Hematopoietic multipotent progenitor cell treated with erythropoietin and hydrocortisone succinate and interleukin-3 and kit ligand, for 15 days (in vitro differentiated cells): Measurements from ENCODE around the gene OR4D9.
"Not testable (repeated sequence)": the region's sequence is repeated elsewhere in the genome, so short reads cannot be mapped to it uniquely, and the experiment has no call there.

Experiments used
- DNase-seq: peaks from one replicate; pipeline ENCODE4 v3.0.0-alpha.2; 2015; ENCODE audit warnings: low spot score

Gene OR4D9

GRCh38 chr11:59510941-59511589 is at the start of gene OR4D9:
OR4D9 (plus strand) TSS chr11:59511539; CDS start chr11:59514913, 3,374 bp downstream.
- no peak for DNase-seq

- DNase-seq: no peak
Measured at GRCh38 chr11:59463190-59463641, 48.1 kb upstream of the OR4D9 start.

DNA sequence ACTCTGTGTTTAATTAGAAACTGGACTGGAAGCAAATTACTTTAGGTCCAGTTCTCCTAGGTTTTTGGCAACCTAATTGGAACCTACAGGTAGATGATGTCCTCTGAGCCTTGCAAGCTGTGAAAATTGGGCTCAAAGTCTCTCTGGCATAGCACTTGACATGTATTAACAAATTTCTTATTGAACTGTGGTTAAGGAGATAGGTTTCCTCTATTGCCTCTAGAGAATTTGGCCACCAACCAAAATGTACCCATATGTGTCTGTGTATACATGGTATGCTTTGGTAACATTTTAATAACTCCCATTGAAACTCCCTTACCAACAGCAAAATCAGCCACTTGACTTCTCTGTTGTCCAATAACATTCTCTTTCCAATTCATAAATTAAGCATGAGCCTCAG is 38.3 kb upstream of the OR4D9 start, which contains the start of gene OR4D10:
OR4D10 (plus strand) TSS at position 301 of the 400 bp plus-strand sequence. CDS start 4,115 bp downstream, outside the sequence.
- no peak for DNase-seq

- DNase-seq: no peak
Measured at GRCh38 chr11:59475176-59475575, 36.2 kb upstream of the OR4D9 start.

DNA sequence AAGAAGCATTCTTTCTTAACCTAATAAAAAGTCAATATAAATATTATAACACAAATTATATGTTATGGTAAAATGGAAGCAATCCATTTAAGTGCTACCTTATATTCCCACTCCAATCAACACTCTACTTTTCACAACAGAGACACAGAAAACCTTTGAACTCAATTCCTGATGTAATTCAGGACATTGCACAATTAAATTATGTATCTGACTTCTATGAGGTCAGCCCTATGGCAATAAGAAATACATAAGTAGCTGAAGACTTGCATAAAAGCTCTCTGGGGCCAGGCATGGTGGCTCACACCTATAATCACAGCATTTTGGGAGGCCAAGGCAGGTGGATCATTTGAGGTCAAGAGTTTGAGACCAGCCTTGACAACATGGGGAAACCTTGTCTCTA is 31.4 kb upstream of the OR4D9 start:
- no peak for DNase-seq

DNA sequence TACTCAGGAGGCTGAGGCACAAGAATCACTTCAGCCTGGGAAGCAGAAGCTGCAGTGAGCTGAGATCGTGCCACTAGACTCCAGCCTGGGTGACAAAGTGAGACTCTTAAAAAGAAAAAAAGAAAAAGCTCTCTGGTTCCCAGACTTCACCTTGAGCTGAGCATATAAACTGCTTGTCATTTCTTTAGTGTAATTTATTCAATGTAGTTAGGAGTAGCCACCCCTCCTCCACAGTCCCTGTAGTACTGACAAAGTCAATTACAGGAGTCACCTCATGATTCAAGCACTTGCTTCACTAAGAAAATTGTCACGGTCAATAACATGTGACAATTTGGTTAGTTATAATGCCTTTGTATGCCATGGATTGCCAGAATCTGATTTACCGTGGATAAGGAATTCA is 31.0 kb upstream of the OR4D9 start:
- no peak for DNase-seq

DNA sequence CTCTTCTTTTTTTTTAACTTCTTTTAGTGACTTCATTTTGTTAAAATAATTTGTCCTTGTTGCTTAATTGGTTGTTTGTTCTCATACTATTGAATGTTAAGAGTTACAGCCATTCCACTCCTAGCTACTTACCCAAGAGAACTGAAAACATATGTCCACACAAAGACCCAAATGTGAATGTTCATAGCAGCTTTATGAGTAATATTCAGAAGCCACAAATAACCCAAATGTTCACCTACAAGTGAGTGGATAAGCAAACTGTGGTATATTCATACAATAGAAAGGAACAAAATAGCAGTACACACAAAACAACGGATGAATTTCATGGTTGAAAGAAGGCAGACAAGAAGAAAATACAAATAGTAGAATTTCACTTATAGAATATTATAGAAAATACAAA is 9.4 kb upstream of the OR4D9 start:
- no peak for DNase-seq

GRCh38 chr11:59503276-59503675 is 8.1 kb upstream of the OR4D9 start, which contains the start of gene OR4D11:
OR4D11 (plus strand) TSS chr11:59503576; CDS start chr11:59503576, 0 bp downstream.
- DNase-seq: no peak

- no peak for DNase-seq
Measured at GRCh38 chr11:59511675-59512074, 336 bp downstream of the OR4D9 start.

DNA sequence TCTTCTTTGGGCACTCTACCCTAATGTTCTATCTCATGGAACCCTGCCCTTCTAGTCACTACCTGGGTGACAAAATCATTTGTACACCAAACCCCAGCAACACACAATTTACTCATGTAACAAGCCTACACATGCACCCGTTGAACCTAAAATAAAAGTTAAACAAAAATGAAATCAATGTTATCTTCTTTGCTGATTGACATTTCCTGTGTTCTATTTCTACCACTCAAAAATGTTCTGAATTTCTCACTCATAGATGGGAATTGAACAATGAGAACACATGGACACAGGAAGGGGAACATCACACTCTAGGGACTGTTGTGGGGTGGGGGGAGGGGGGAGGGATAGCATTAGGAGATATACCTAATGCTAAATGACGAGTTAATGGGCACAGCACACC is 8.8 kb downstream of the OR4D9 start:
- not testable (repeated sequence) for DNase-seq

- DNase-seq: no peak
Measured at GRCh38 chr11:59520741-59521140, 9.4 kb downstream of the OR4D9 start.

DNA sequence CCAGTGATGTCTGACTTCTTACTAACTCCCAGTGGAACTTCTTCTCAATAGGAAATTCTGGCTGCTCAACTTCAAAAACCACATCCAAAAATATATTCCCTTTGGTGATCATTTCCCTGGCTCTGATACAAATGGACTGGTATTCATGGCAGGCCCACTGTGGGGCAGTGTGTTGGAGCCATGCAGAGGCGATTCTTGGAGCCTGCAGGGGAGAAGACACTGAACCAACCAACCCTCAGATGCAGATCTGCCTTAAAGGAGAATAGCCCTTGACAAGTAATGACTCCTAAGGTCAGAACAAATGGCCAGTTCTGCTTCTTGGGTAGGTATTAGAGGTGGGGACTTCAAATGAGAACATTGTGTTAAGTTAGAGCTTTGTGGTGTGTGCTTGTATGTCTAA is 12.2 kb downstream of the OR4D9 start:
- DNase-seq: no peak

GRCh38 chr11:59528711-59529110 is 17.4 kb downstream of the OR4D9 start:
- no peak for DNase-seq

DNA sequence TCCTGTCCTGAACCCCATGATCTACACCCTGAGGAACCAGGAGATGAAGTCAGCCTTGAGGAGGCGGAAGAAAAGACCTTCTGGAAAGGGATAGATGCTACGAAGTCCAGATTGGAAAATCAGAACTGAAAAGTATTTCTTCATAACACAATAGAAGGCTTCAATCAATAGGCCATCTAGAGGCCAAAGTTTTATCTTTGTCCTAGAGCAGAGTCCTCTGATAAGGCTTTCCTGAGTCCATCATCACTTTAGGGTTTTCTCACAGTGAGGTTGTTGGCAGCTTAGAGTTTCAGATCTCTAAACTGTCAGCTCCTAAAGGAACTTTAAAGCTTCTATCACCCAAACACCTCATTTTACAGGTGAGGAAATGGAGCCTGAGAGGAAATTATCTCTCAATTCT is 21.3 kb downstream of the OR4D9 start:
- DNase-seq: no peak

- DNase-seq: no peak
Measured at GRCh38 chr11:59534676-59535075, 23.3 kb downstream of the OR4D9 start.

DNA sequence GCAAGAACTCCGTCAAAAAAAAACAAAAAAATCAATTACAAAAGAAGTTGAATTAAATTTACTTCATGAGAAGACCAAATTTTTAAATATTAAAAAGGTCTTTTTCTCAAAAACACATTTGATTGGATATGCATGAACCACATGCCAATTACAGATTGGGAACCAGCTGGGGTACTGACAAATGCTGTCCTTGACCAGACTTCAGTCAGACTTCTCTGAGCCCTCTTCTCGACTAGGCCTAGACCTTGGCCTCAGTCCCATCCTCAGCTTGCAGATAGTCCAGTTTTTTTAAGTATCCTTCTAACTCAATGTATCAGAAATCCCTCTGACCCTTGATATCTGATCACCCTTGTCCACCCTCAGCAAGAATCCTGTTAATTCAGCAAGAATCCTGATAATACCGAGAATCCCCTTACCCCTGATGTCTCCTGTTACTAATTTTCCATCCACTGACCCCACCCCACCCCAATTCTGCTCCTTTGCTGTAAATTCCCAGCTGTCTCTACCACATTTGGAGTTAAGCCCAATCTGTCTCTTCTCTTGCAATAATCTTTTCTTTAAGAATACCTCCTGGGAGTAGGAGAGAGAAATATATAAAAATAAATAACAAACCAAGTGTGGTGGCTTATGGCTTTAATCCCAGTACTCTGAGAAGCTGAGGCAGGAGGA is 30.9 kb downstream of the OR4D9 start:
- no peak for DNase-seq

- not testable (repeated sequence) for DNase-seq
Measured at GRCh38 chr11:59543713-59544112, 32.4 kb downstream of the OR4D9 start.

DNA sequence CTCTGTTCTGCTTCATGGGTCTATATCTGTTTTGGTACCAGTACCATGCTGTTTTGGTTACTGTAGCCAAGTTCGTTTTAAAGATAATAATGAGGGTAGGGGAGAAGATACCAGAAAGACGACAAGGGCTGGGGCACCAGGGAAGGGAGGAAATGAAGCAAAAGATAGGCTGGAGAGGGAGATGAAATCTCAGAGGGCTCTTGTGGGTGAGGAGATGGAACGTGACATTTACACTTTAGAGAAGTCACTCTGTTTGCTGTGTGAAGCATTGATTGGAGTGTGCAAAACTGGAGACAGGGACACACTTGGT is 33.5 kb downstream of the OR4D9 start:
- DNase-seq: no peak

GRCh38 chr11:59545179-59546020 is 34.1 kb downstream of the OR4D9 start:
- peak; percentile 25 for DNase-seq

DNA sequence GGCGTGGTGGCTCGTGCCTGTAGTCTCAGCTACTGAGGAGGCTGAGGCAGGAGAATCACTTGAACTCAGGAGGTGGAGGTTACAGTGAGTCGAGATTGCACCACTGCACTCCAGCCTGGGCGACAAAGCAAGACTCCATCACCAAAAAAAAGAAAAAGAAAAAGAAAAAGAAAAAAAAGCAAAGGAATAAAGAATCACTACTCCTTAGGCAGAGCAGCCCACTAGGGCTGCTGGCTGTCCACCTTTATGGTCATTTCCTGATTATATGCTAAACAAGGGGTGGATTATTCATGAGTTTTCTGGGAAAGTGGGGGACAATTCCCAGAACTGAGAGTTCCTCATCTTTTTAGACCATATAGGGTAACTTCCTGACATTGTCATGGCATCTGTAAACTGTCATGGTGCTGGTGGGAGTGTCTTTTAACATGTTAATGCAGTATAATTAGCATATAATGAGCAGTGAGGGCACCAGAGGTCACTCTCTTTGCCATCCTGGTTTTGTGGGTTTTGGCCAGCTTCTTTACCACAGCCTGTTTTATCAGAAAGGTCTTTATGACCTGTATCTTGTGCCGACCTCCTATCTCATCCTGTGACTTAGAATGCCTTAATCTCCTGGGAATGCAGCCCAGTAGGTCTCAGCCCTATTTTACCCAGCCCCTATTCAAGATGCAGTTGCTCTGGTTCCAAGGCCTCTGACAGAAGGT is 36.4 kb downstream of the OR4D9 start:
- not testable (repeated sequence) for DNase-seq

DNA sequence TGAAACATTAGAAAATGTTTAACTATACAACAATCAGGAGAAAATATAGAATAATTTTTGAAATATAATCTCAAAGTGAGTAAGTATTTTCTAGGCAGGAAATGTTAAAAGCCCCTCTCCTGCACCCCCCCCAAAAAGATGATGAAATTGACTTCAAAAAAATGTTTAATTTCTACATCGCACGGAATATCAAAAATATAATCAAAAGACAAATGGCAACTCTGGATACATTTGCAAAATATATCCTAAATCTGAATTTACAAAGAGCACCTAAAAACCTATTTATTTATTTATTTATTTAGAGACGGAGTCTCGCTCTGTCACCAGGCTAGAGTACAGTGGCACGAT is 36.9 kb downstream of the OR4D9 start:
- no peak for DNase-seq

- DNase-seq: peak; percentile 70
Measured at GRCh38 chr11:59550368-59550841, 39.1 kb downstream of the OR4D9 start.
